K562 (cell line): ENCODE results near the gene POLRMT. TPM values are rescaled to one million over a fixed set of nuclear protein-coding genes. Genes with fewer than 3 reads are reported as not detected.

Experiments used
- ATF1 ChIP-seq, 2 experiments: fragments of 450-650 bp in 1 of 2; IDR thresholded peaks; 2 replicates each; pipeline ENCODE4 v1.6.1; 2016; ENCODE audit warnings: missing compliant biosample characterization in 1 of 2, missing genetic modification characterization in 1 of 2
- ATF7 ChIP-seq: fragments of 450-650 bp; IDR thresholded peaks from 2 replicates; pipeline ENCODE4 v1.7.1; 2014; ENCODE audit warnings: mild to moderate bottlenecking, moderate library complexity
- BRD4 ChIP-seq: fragments of 200-600 bp; sonication (generic); IDR thresholded peaks from 2 replicates; pipeline ENCODE4 v1.6.1; 2017; ENCODE audit warnings: inconsistent platforms
- CREB1 ChIP-seq, 2 experiments: sonication (generic) in 1 of 2; formaldehyde crosslinking in 1 of 2; IDR thresholded peaks; 2 replicates each; pipeline versions ENCODE4 v1.6.1 to v1.8.0; 2012 to 2022; ENCODE audit warnings: inconsistent platforms in 1 of 2, mild to moderate bottlenecking in 1 of 2, missing genetic modification reagents in 1 of 2, moderate library complexity in 1 of 2
- GTF3C2 ChIP-seq: IDR thresholded peaks from 3 replicates; pipeline ENCODE4 v1.6.1; 2011; ENCODE audit warnings: borderline replicate concordance, mild to moderate bottlenecking, moderate library complexity; ENCODE audit not compliant: insufficient read length; ENCODE audit errors: extremely low read depth
- MBD2 ChIP-seq: sonication (generic); IDR thresholded peaks from 2 replicates; pipeline ENCODE4 v1.6.1; 2016; ENCODE audit warnings: low read depth, borderline replicate concordance
- MCM7 ChIP-seq, 2 experiments: fragments of 450-650 bp; IDR thresholded peaks; 2 replicates each; pipeline ENCODE4 v1.6.1; 2016 to 2018
- MYC ChIP-seq, 2 experiments: fragments of 250-450 bp in 1 of 2; sonication (Bioruptor Pico) in 1 of 2; IDR thresholded peaks; 2 replicates each; pipeline versions ENCODE4 v1.5.1 to v1.6.1; 2012 to 2021; ENCODE audit warnings: low read depth in 2 of 2, borderline replicate concordance in 1 of 2, improper control_type of control experiment in 1 of 2, low read length in 1 of 2, mild to moderate bottlenecking in 1 of 2, moderate library complexity in 1 of 2
- NR2C1 ChIP-seq, 2 experiments: fragments of 450-650 bp; IDR thresholded peaks; 2 replicates each; pipeline ENCODE4 v1.6.1; 2017; ENCODE audit warnings: mild to moderate bottlenecking in 2 of 2, antibody characterized with exemption in 1 of 2, inconsistent platforms in 1 of 2, missing compliant biosample characterization in 1 of 2, missing genetic modification characterization in 1 of 2
- NRF1 ChIP-seq, 2 experiments: fragments of 450-650 bp; IDR thresholded peaks in 1 of 2; conservative IDR thresholded peaks in 1 of 2; 2 replicates each; pipeline ENCODE4 v1.6.1; 2014; ENCODE audit warnings: mild to moderate bottlenecking in 2 of 2
- PKNOX1 ChIP-seq: fragments of 450-650 bp; IDR thresholded peaks from 2 replicates; pipeline ENCODE4 v1.6.1; 2016
- PYGO2 ChIP-seq: fragments of 450-650 bp; IDR thresholded peaks from 2 replicates; pipeline ENCODE4 v1.6.1; 2016; ENCODE audit warnings: mild to moderate bottlenecking, missing genetic modification characterization, moderate library complexity, missing compliant biosample characterization
- SIX5 ChIP-seq, 2 experiments: IDR thresholded peaks; 2 replicates each; pipeline ENCODE4 v1.6.1; 2011; ENCODE audit warnings: low read length in 2 of 2, borderline replicate concordance in 1 of 2, low read depth in 1 of 2, mild to moderate bottlenecking in 1 of 2, moderate library complexity in 1 of 2; ENCODE audit not compliant: insufficient read depth in 1 of 2
- SRF ChIP-seq, 2 experiments: fragments of 250-450, 450-650 bp in 1 of 2; sonication (Bioruptor Pico) in 1 of 2; sonication (generic) in 1 of 2; formaldehyde crosslinking; IDR thresholded peaks; 2 replicates each; pipeline versions ENCODE4 v1.5.0 to v1.5.1; 2020 to 2022; ENCODE audit warnings: mild to moderate bottlenecking in 1 of 2, missing genetic modification reagents in 1 of 2
- TEAD2 ChIP-seq: fragments of 450-650 bp; IDR thresholded peaks from 2 replicates; pipeline ENCODE4 v1.6.1; 2016; ENCODE audit warnings: missing genetic modification characterization, control low read depth, missing compliant biosample characterization
- U2AF1 ChIP-seq: fragments of 200-400 bp; formaldehyde crosslinking; optimal IDR thresholded peaks from 2 replicates; pipeline ENCODE3; 2017; ENCODE audit warnings: mild to moderate bottlenecking, low read depth, low read length, moderate library complexity
- ZHX1 ChIP-seq: fragments of 150-350 bp; conservative IDR thresholded peaks from 2 replicates; pipeline ENCODE4 v1.6.1; 2014; ENCODE audit warnings: low read length
- ZNF311 ChIP-seq: fragments of 250-450 bp; sonication (Bioruptor Pico); IDR thresholded peaks from 2 replicates; pipeline ENCODE4 v1.4.0; 2020; ENCODE audit warnings: mild to moderate bottlenecking, moderate library complexity
- ZNF354B ChIP-seq: fragments of 250-450 bp; sonication (Bioruptor Pico); IDR thresholded peaks from 2 replicates; pipeline ENCODE4 v1.4.0; 2020
- polyA plus RNA-seq, 8 experiments: library from polyadenylated mRNA; depleted of rRNA in 4 of 8; stranded (reverse) in 5 of 8; unstranded in 3 of 8; fragments of >200 nt; fragmentation: Nextera tagmentation in 2 of 8; fragmentation: Illumina TruSeq in 1 of 8; extraction: Ambion mirVana in 2 of 8; extraction: Trizol in 1 of 8; gene quantifications; 2 replicates each; pipeline versions ENCODE4 v1.2.1 to v1.2.3, GENCODE V29; 2011 to 2014; ENCODE audit warnings: inconsistent platforms in 1 of 8, missing spikeins in 1 of 8
- total RNA-seq, 7 experiments: library from RNA; depleted of rRNA in 6 of 7; stranded (reverse); fragments of >200 nt in 6 of 7; fragmentation: Illumina TruSeq in 2 of 7; extraction: Trizol in 2 of 7; gene quantifications; 2 replicates each; pipeline versions ENCODE4 v1.2.1 to v1.2.3, GENCODE V29; 2011 to 2021; ENCODE audit warnings: low replicate concordance in 1 of 7

The POLRMT gene
- total and polyA plus RNA-seq, 9 of the 15 experiments (the other 6 are each of a cell fraction or from before 2014, with no cell fraction given): 30.3 to 144 (median 68.0) TPM

DNA sequence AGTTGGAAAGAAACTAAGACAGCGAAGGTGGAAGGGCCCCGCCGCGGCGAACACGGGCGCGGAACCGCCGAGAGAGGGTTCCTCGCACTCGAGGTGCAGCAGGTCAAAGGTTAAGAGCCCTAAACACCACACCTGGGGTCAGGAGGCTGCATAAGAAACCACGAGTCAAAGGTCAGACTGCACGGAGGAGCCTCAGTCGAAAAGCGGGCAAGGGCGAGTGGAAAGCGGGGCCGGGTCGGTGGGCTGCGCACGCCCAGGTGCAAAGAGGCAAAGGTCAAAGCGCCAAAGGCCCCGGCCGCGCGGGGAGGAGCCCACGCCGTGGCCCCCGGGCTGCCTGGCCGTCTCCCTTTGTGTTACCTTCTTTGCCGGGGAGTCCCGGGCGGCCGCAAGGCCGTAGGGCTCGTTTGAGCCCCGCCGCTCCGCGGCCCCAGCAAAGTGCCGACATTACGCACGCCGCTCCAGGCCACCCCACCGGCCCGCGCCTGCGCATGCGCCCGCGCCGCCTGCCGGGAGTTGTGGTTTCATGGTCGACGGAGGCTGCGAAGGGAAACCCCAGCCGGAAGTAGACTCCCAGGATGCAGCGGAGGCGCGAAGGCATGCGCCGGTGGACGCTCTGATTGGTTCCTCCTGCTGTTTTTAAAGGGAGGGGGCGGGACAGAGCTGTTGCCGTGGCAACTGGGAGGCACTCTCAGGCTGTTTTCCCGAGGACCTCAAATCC, at the start of gene POLRMT (continued):
- TF ChIP-seq MYC (IDR thresholded peaks at IDR 0.05; ENCODE audit: low read depth, low read length) (peak; percentile 29; the same call in 1 of the 2 replicates), MYC (CRISPR knock-in tag; IDR thresholded peaks at IDR 0.05; ENCODE audit: borderline replicate concordance, low read depth) (no peak; the same call in 1 of the 2 replicates), PYGO2 (0 out of 2 replicates have a peak, but pooled peaks have one; percentile 25), SIX5 (IDR thresholded peaks at IDR 0.05; ENCODE audit: borderline replicate concordance in 1 of 2, insufficient read depth in 1 of 2, low read depth in 1 of 2, low read length in 2 of 2) (peak; percentile 68 to 73), NRF1 (conservative IDR thresholded peaks at IDR 0.05 in 1 of 2, IDR thresholded peaks at IDR 0.05 in 1 of 2) (peak; percentile 96), ZNF311 (no peak), ZHX1 (no peak), MCM7 (IDR thresholded peaks at IDR 0.05) (no peak), ATF1 (CRISPR knock-in tag; IDR thresholded peaks at IDR 0.05) (no peak), ATF1 (tag; IDR thresholded peaks at IDR 0.05) (peak; percentile 60), BRD4 (no peak), MBD2 (peak; percentile 92), TEAD2 (no peak), GTF3C2 (no peak), CREB1 (IDR thresholded peaks at IDR 0.05) (peak; percentile 65; the same call in 1 of the 2 replicates), CREB1 (CRISPR knock-in tag; IDR thresholded peaks at IDR 0.05) (peak; percentile 37), SRF (CRISPR knock-in tag; IDR thresholded peaks at IDR 0.05) (peak in 1 of 2 experiments; percentile 55; a peak in 1 of 4 replicates), PKNOX1 (peak; percentile 98), NR2C1 (IDR thresholded peaks at IDR 0.05) (peak; percentile 95), NR2C1 (tag; IDR thresholded peaks at IDR 0.05) (peak; percentile 96), ATF7 (peak; percentile 52; the same call in 1 of the 2 replicates), U2AF1 (no peak), ZNF354B (no peak)
